ENCODE data around the gene ARHGAP10. TPM values are rescaled to one million over a fixed set of nuclear protein-coding genes. Genes with fewer than 3 reads are reported as not detected.

The ARHGAP10 gene
- total RNA-seq, 1 donor from 2014 or later: 30.5 TPM

DNA sequence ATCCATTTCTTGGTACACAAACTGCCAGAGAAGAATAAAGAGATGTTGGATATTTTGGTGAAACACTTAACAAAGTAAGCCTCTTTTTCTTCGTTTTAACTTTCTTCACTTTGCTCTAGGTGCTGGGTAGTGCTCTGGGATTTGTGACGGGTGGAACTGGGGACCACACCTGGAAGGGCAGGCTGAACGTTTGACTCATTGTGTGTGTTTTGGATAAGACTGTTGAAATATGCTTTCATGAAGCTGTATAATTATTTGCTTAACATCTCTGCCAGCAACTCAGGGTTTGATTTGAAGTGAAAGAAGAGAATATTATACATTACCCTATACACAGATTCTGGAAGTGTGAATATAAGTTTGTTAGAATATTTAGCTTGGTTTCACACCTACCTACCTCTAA lies 233.2 kb downstream of the ARHGAP10 start:
- no peak for DNase-seq (ENCODE audit: low spot score in 2 of 2, unreplicated experiment in 2 of 2)
- no peak overlapping the region for H3K4me3 Mint-ChIP-seq
- no peaks in the 10 kb centered on the region for H3K9me3 Mint-ChIP-seq
- TF ChIP-seq, protein P1, sequence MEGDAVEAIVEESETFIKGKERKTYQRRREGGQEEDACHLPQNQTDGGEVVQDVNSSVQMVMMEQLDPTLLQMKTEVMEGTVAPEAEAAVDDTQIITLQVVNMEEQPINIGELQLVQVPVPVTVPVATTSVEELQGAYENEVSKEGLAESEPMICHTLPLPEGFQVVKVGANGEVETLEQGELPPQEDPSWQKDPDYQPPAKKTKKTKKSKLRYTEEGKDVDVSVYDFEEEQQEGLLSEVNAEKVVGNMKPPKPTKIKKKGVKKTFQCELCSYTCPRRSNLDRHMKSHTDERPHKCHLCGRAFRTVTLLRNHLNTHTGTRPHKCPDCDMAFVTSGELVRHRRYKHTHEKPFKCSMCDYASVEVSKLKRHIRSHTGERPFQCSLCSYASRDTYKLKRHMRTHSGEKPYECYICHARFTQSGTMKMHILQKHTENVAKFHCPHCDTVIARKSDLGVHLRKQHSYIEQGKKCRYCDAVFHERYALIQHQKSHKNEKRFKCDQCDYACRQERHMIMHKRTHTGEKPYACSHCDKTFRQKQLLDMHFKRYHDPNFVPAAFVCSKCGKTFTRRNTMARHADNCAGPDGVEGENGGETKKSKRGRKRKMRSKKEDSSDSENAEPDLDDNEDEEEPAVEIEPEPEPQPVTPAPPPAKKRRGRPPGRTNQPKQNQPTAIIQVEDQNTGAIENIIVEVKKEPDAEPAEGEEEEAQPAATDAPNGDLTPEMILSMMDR (IDR thresholded peaks at IDR 0.05; ENCODE audit: unreplicated experiment): no peak
- no peak overlapping the region for H3K27ac Mint-ChIP-seq
- H3K4me1 Mint-ChIP-seq: peaks cover 34% of the 10 kb centered on the region
- H3K36me3 Mint-ChIP-seq: peaks cover 10% of the 10 kb centered on the region
- H3K27me3 Mint-ChIP-seq (ENCODE audit: low read depth): no peaks in the 10 kb centered on the region

DNA sequence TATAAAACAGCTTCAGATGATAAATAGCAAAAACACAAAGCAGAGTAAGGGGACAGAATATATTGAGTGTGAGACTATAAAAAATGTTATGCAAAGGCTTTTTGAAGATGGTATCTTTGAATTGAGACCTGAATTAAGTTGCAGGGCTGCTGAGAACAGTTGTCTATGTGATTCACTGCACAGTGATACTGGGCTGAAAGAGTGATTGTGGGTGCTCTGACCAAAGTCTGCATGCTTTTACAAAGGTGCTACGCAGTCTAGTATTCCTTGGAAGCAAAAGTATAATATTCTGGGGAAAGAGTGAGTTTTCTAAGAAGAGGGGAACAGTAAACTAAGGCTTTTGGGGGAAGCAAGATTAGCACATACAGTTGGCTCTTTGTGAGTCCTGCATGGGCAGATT lies 234.0 kb downstream of the ARHGAP10 start:
- H3K27me3 Mint-ChIP-seq (ENCODE audit: low read depth): no peaks in the 10 kb centered on the region
- peaks cover 41% of the 10 kb centered on the region for H3K4me1 Mint-ChIP-seq
- no peak for DNase-seq (ENCODE audit: low spot score in 2 of 2, unreplicated experiment in 2 of 2)
- TF ChIP-seq, protein P1 (IDR thresholded peaks at IDR 0.05; ENCODE audit: unreplicated experiment): no peak
- peaks cover 10% of the 10 kb centered on the region for H3K36me3 Mint-ChIP-seq
- H3K9me3 Mint-ChIP-seq: no peaks in the 10 kb centered on the region
- H3K4me3 Mint-ChIP-seq: no peak overlapping the region
- H3K27ac Mint-ChIP-seq: no peak overlapping the region

- peaks cover 53% of the 10 kb centered on the region for H3K4me1 Mint-ChIP-seq
- peaks cover 1% of the 10 kb centered on the region for H3K9me3 Mint-ChIP-seq
- H3K4me3 Mint-ChIP-seq: no peak overlapping the region
- TF ChIP-seq, protein P1 (IDR thresholded peaks at IDR 0.05; ENCODE audit: unreplicated experiment): no peak
- DNase-seq (ENCODE audit: low spot score in 2 of 2, unreplicated experiment in 2 of 2): no peak
- peaks cover 16% of the 10 kb centered on the region for H3K36me3 Mint-ChIP-seq
- H3K27me3 Mint-ChIP-seq (ENCODE audit: low read depth): no peaks in the 10 kb centered on the region
- peak overlapping the region; percentile 55 for H3K27ac Mint-ChIP-seq
These were observed 236.8 kb downstream of the ARHGAP10 start for GRCh38 chr4:147968641-147969040.

- H3K4me1 Mint-ChIP-seq: peaks cover 47% of the 10 kb centered on the region
- TF ChIP-seq, protein P1 (IDR thresholded peaks at IDR 0.05; ENCODE audit: unreplicated experiment): no peak
- peak overlapping the region; percentile 85 for H3K27ac Mint-ChIP-seq
- H3K9me3 Mint-ChIP-seq: peaks cover 6% of the 10 kb centered on the region
- H3K36me3 Mint-ChIP-seq: peaks cover 21% of the 10 kb centered on the region
- no peaks in the 10 kb centered on the region for H3K27me3 Mint-ChIP-seq (ENCODE audit: low read depth)
- no peak for DNase-seq (ENCODE audit: low spot score in 2 of 2, unreplicated experiment in 2 of 2)
- peak overlapping the region; percentile 13 for H3K4me3 Mint-ChIP-seq
These were observed 237.9 kb downstream of the ARHGAP10 start for GRCh38 chr4:147969573-147970385.

DNA sequence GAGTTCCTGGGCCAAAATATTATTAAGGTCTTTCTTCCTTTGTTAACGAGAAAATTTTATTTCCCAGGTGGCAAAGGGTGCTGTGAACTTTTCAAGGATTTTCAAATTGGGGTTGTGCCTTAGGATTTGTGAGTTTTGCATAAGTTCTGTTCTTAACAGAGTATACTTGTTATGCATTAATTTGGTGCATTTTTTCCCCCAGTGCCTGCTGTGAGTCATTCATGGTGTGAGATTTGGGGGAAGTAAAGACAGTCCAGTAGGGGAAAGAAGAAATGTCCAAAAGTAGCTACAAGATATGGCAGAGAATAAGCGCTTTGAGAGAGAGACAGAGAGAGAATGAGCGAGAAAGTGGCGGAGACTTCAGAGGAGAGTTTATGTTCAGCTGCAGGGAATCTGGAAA lies 239.2 kb downstream of the ARHGAP10 start:
- Mint-ChIP-seq H3K27me3 (ENCODE audit: low read depth) (no peaks in the 10 kb centered on the region), H3K9me3 (peaks cover 6% of the 10 kb centered on the region), H3K4me1 (peaks cover 42% of the 10 kb centered on the region), H3K27ac (no peak overlapping the region), H3K36me3 (peaks cover 22% of the 10 kb centered on the region), H3K4me3 (no peak overlapping the region)
- TF ChIP-seq, protein P1 (IDR thresholded peaks at IDR 0.05; ENCODE audit: unreplicated experiment): no peak
- DNase-seq (ENCODE audit: low spot score in 2 of 2, unreplicated experiment in 2 of 2): no peak
